ENCODE measurements around the gene GMDS.

Gene GMDS

GRCh38 chr6:1821164-1821512 lies 424.3 kb downstream of the GMDS start:
- DNase-seq, result no peak

- DNase-seq, result no peak
Measured at GRCh38 chr6:1820714-1821113, 424.7 kb downstream of the GMDS start.

GRCh38 chr6:1820165-1820564 lies 425.2 kb downstream of the GMDS start:
- DNase-seq, result no peak

GRCh38 chr6:1819007-1819406 lies 426.4 kb downstream of the GMDS start:
- no peak for DNase-seq

- no peak for DNase-seq
Measured at GRCh38 chr6:1817033-1817761, 428.2 kb downstream of the GMDS start.

- no peak for DNase-seq
Measured at GRCh38 chr6:1815827-1816452, 429.5 kb downstream of the GMDS start.

GRCh38 chr6:1814279-1814678 lies 431.1 kb downstream of the GMDS start:
- no peak for DNase-seq

GRCh38 chr6:1812487-1812886 lies 432.9 kb downstream of the GMDS start:
- no peak for DNase-seq

- DNase-seq, result no peak
Measured at GRCh38 chr6:1812034-1812433, 433.4 kb downstream of the GMDS start.

- DNase-seq, result no peak
Measured at GRCh38 chr6:1810880-1811279, 434.5 kb downstream of the GMDS start.

GRCh38 chr6:1809291-1809988 lies 436.0 kb downstream of the GMDS start:
- DNase-seq, result no peak

GRCh38 chr6:1806935-1807334 lies 438.5 kb downstream of the GMDS start:
- DNase-seq, result no peak

GRCh38 chr6:1802491-1803395 lies 442.7 kb downstream of the GMDS start:
- DNase-seq, result no peak

GRCh38 chr6:1801401-1801800 lies 444.0 kb downstream of the GMDS start:
- DNase-seq, result no peak

- DNase-seq, result no peak
Measured at GRCh38 chr6:1800845-1801244, 444.6 kb downstream of the GMDS start.

GRCh38 chr6:1798965-1799325 lies 446.5 kb downstream of the GMDS start:
- no peak for DNase-seq

- no peak for DNase-seq
Measured at GRCh38 chr6:1798303-1798964, 447.0 kb downstream of the GMDS start.

GRCh38 chr6:1797801-1798200 lies 447.6 kb downstream of the GMDS start:
- DNase-seq, result no peak

- no peak for DNase-seq
Measured at GRCh38 chr6:1796706-1797529, 448.5 kb downstream of the GMDS start.

- DNase-seq, result no peak
Measured at GRCh38 chr6:1795910-1796309, 449.5 kb downstream of the GMDS start.

GRCh38 chr6:1792989-1793388 lies 452.4 kb downstream of the GMDS start:
- no peak for DNase-seq

GRCh38 chr6:1790684-1791083 lies 454.7 kb downstream of the GMDS start:
- DNase-seq, result no peak

Measured in activated CD8-positive, alpha-beta memory T cell treated with anti-CD3 and anti-CD28 coated beads for 24 hours (primary cell).